ENCODE measurements around the gene MACROH2A1.

GRCh38 chr5:135379046-135379654, 19.9 kb downstream of the MACROH2A1 start:
- no peak for TF ChIP-seq USF1 (IDR thresholded peaks at IDR 0.05)
- no peak for TF ChIP-seq EP300 (IDR thresholded peaks at IDR 0.05; ENCODE audit: borderline replicate concordance)
- TF ChIP-seq CREB1 (IDR thresholded peaks at IDR 0.05; ENCODE audit: low read depth) = no peak
- no peak for TF ChIP-seq TAF1 (IDR thresholded peaks at IDR 0.05; ENCODE audit: low read depth)
- TF ChIP-seq CEBPB (IDR thresholded peaks at IDR 0.05) = no peak

All from Ishikawa (cell line).